Neural cell (in vitro differentiated cells): Measurements from ENCODE around the gene TMEM117. TPM values are rescaled to one million over a fixed set of nuclear protein-coding genes. Genes with fewer than 3 reads are reported as not detected.

Experiments used
- H2AFZ ChIP-seq: fragments of 200-600, 300-800 bp; sonication (generic), shearing (Covaris generic); 2 replicates; pipeline ENCODE4 v1.6.0; 2014; ENCODE audit warnings: low read depth, mild to moderate bottlenecking, antibody characterized with exemption, low read length, moderate library complexity
- H3F3A ChIP-seq: fragments of 200-600 bp; shearing (Covaris generic); 2 replicates; pipeline ENCODE4 v1.6.1; 2016; ENCODE audit warnings: mild to moderate bottlenecking, moderate library complexity, mixed read lengths, antibody characterized with exemption, low read length; ENCODE audit not compliant: insufficient read depth, poor library complexity, severe bottlenecking
- H3K27ac ChIP-seq: fragments of 200-600, 300-800 bp; sonication (generic), shearing (Covaris generic); 2 replicates; pipeline ENCODE4 v1.5.1; 2014; ENCODE audit warnings: mild to moderate bottlenecking, low read length, moderate library complexity
- H3K27me3 ChIP-seq: fragments of 300-800, 200-600 bp; sonication (generic), shearing (Covaris generic); 2 replicates; pipeline ENCODE4 v1.6.0; 2014; ENCODE audit warnings: mild to moderate bottlenecking, low read depth, low read length, moderate library complexity; ENCODE audit not compliant: insufficient read depth
- H3K36me3 ChIP-seq: fragments of 300-800, 200-600 bp; sonication (generic), shearing (Covaris generic); 2 replicates; pipeline ENCODE4 v1.5.1; 2014; ENCODE audit warnings: mild to moderate bottlenecking, antibody characterized with exemption, low read length, moderate library complexity; ENCODE audit not compliant: insufficient read depth
- H3K4me2 ChIP-seq: fragments of 300-800, 200-600 bp; sonication (generic), shearing (Covaris generic); 2 replicates; pipeline ENCODE4 v1.6.0; 2014; ENCODE audit warnings: mild to moderate bottlenecking, low read length
- H3K4me3 ChIP-seq: fragments of 300-800, 200-600 bp; sonication (generic), shearing (Covaris generic); 2 replicates; pipeline ENCODE4 v1.5.1; 2014; ENCODE audit warnings: mild to moderate bottlenecking, low read length, moderate library complexity
- H3K79me2 ChIP-seq: fragments of 200-600 bp; shearing (Covaris generic); replicated peaks from 2 replicates; pipeline ENCODE4 v1.6.0; 2014; ENCODE audit warnings: mild to moderate bottlenecking, low read length, moderate library complexity; ENCODE audit not compliant: insufficient read depth
- H3K9ac ChIP-seq: fragments of 300-800, 200-600 bp; sonication (generic), shearing (Covaris generic); 2 replicates; pipeline ENCODE4 v1.6.1; 2016; ENCODE audit warnings: mild to moderate bottlenecking, low read length, mixed read lengths
- H3K9me2 ChIP-seq: fragments of 200-600 bp; shearing (Covaris generic); 2 replicates; pipeline ENCODE4 v1.6.1; 2016; ENCODE audit warnings: mild to moderate bottlenecking, low read length, mixed read lengths; ENCODE audit not compliant: insufficient read depth
- H3K9me3 ChIP-seq: fragments of 200-600, 300-800 bp; sonication (generic), shearing (Covaris generic); 2 replicates; pipeline ENCODE4 v1.6.1; 2016; ENCODE audit warnings: mild to moderate bottlenecking, mixed run types, low read length, moderate library complexity, mixed read lengths
- H4K20me1 ChIP-seq: fragments of 200-600 bp; shearing (Covaris generic); 2 replicates; pipeline ENCODE4 v1.6.1; 2016; ENCODE audit warnings: mild to moderate bottlenecking, mixed run types; ENCODE audit not compliant: insufficient read depth
- CTCF ChIP-seq: fragments of 450-650 bp; IDR thresholded peaks from 2 replicates; pipeline ENCODE4 v1.5.1; 2014; ENCODE audit warnings: antibody characterized with exemption, mild to moderate bottlenecking, moderate library complexity; ENCODE audit not compliant: poor library complexity, severe bottlenecking
- EP300 ChIP-seq: fragments of 450-650 bp; conservative IDR thresholded peaks from 2 replicates; pipeline ENCODE4 v1.6.1; 2014; ENCODE audit warnings: antibody characterized with exemption, mild to moderate bottlenecking, moderate library complexity; ENCODE audit not compliant: poor library complexity, severe bottlenecking
- EZH2 ChIP-seq: fragments of 200-600, 300-800 bp; shearing (Covaris generic), sonication (generic); IDR thresholded peaks from 2 replicates; pipeline ENCODE4 v1.6.1; 2014; ENCODE audit warnings: antibody characterized with exemption, low read length, borderline replicate concordance, mild to moderate bottlenecking; ENCODE audit not compliant: insufficient read depth, poor library complexity, severe bottlenecking
- MXI1 ChIP-seq: fragments of 450-650 bp; conservative IDR thresholded peaks from 2 replicates; pipeline ENCODE4 v1.6.1; 2014; ENCODE audit warnings: antibody characterized with exemption, mild to moderate bottlenecking; ENCODE audit not compliant: poor library complexity, severe bottlenecking
- POLR2AphosphoS5 ChIP-seq: IDR thresholded peaks from 2 replicates; pipeline ENCODE4 v1.6.1; 2012
- RAD21 ChIP-seq: fragments of 450-650 bp; conservative IDR thresholded peaks from 2 replicates; pipeline ENCODE4 v1.6.1; 2014; ENCODE audit warnings: antibody characterized with exemption, mild to moderate bottlenecking, moderate library complexity
- REST ChIP-seq: IDR thresholded peaks from 2 replicates; pipeline ENCODE4 v1.6.1; 2012; ENCODE audit warnings: borderline replicate concordance
- SMC3 ChIP-seq: fragments of 450-650 bp; conservative IDR thresholded peaks from 2 replicates; pipeline ENCODE4 v1.6.1; 2014; ENCODE audit warnings: antibody characterized with exemption, mild to moderate bottlenecking, moderate library complexity; ENCODE audit not compliant: poor library complexity
- TAF1 ChIP-seq: IDR thresholded peaks from 2 replicates; pipeline ENCODE4 v1.6.1; 2012; ENCODE audit warnings: low read depth
- polyA plus RNA-seq: library from polyadenylated mRNA; depleted of rRNA; stranded (reverse); fragments of >200 nt; gene quantifications from 2 replicates; pipeline ENCODE4 v1.2.3, GENCODE V29; 2014

The TMEM117 gene
- polyA plus RNA-seq, 1 donor from 2014 or later: 5.3 TPM

DNA sequence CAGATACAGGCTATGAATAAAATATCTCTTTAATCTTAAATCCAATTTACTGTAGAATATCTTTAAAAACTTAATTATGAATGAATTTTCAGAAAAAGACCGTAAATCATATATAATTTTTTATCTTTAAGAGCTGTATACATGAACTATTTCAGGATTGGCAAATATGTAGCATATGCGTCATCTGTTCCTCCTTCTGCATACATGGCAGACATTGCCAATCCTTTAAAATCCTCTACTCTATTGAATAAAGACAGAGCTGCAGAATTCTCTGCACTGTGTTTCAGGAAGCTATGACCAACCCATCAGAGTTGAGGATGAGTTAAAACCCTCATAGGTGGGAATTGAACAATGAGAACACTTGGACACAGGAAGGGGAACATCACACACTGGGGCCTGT lies 279.0 kb downstream of the TMEM117 start:
- Histone ChIP-seq H4K20me1 (no peaks in the 10 kb centered on the region), H2AFZ (no peak overlapping the region), H3F3A (no peaks in the 10 kb centered on the region), H3K36me3 (no peaks in the 10 kb centered on the region), H3K27me3 (no peaks in the 10 kb centered on the region), H3K27ac (no peak overlapping the region), H3K9me2 (no peaks in the 10 kb centered on the region), H3K79me2 (no peaks in the 10 kb centered on the region), H3K9ac (no peak overlapping the region), H3K4me2 (no peak overlapping the region), H3K4me3 (no peak overlapping the region), H3K9me3 (no peaks in the 10 kb centered on the region)
- TF ChIP-seq SMC3 (no peak), RAD21 (no peak), MXI1 (no peak), TAF1 (no peak), CTCF (no peak), EP300 (no peak), POLR2AphosphoS5 (no peak), REST (no peak), EZH2 (no peak)

- Histone ChIP-seq H4K20me1 (no peaks in the 10 kb centered on the region), H3K4me2 (no peak overlapping the region), H2AFZ (no peak overlapping the region), H3K9me2 (no peaks in the 10 kb centered on the region), H3K27ac (no peak overlapping the region), H3K27me3 (no peaks in the 10 kb centered on the region), H3F3A (no peaks in the 10 kb centered on the region), H3K36me3 (no peaks in the 10 kb centered on the region), H3K9me3 (no peaks in the 10 kb centered on the region), H3K79me2 (no peaks in the 10 kb centered on the region), H3K4me3 (no peak overlapping the region), H3K9ac (no peak overlapping the region)
- TF ChIP-seq CTCF: no peak
- no peak for TF ChIP-seq TAF1
- TF ChIP-seq EP300: no peak
- no peak for TF ChIP-seq REST
- TF ChIP-seq POLR2AphosphoS5: no peak
- no peak for TF ChIP-seq RAD21
- TF ChIP-seq SMC3: no peak
- no peak for TF ChIP-seq MXI1
- TF ChIP-seq EZH2: no peak
Measured at GRCh38 chr12:44117337-44117736, 281.5 kb downstream of the TMEM117 start.
